ENCODE measurements around the gene MAP3K7.

The MAP3K7 gene

GRCh38 chr6:90516074-90516660, 70.7 kb downstream of the MAP3K7 start:
- Histone ChIP-seq H3K9ac (ENCODE audit: low read length) (no peak overlapping the region), H3K27ac (ENCODE audit: low read depth, low read length) (no peak overlapping the region), H3K9me3 (ENCODE audit: low read length) (no peaks in the 10 kb centered on the region), H3K4me3 (ENCODE audit: low read depth in 1 of 2, low read length in 2 of 2) (no peak overlapping the region), H3K36me3 (ENCODE audit: insufficient read depth, low read length) (peaks cover 34% of the 10 kb centered on the region), H3K27me3 (ENCODE audit: control insufficient read depth in 1 of 2, insufficient read depth in 2 of 2, low read length in 2 of 2) (no peaks in the 10 kb centered on the region), H3K4me1 (ENCODE audit: insufficient read depth, low read length) (no peaks in the 10 kb centered on the region)

- Histone ChIP-seq H3K4me3 (ENCODE audit: low read depth in 1 of 2, low read length in 2 of 2) (no peak overlapping the region), H3K27me3 (ENCODE audit: control insufficient read depth in 1 of 2, insufficient read depth in 2 of 2, low read length in 2 of 2) (no peaks in the 10 kb centered on the region), H3K27ac (ENCODE audit: low read depth, low read length) (no peak overlapping the region), H3K4me1 (ENCODE audit: insufficient read depth, low read length) (no peaks in the 10 kb centered on the region), H3K9me3 (ENCODE audit: low read length) (no peaks in the 10 kb centered on the region), H3K9ac (ENCODE audit: low read length) (no peak overlapping the region), H3K36me3 (ENCODE audit: insufficient read depth, low read length) (peaks cover 29% of the 10 kb centered on the region)
Measured at GRCh38 chr6:90514496-90514895, 72.4 kb downstream of the MAP3K7 start.

GRCh38 chr6:90508753-90509152, 78.1 kb downstream of the MAP3K7 start:
- H3K9me3 ChIP-seq (ENCODE audit: low read length), result no peaks in the 10 kb centered on the region
- H3K27ac ChIP-seq (ENCODE audit: low read depth, low read length), result no peak overlapping the region
- H3K9ac ChIP-seq (ENCODE audit: low read length), result no peak overlapping the region
- H3K4me3 ChIP-seq (ENCODE audit: low read depth in 1 of 2, low read length in 2 of 2), result no peak overlapping the region
- H3K27me3 ChIP-seq (ENCODE audit: control insufficient read depth in 1 of 2, insufficient read depth in 2 of 2, low read length in 2 of 2), result no peaks in the 10 kb centered on the region
- peaks cover 6% of the 10 kb centered on the region for H3K36me3 ChIP-seq (ENCODE audit: insufficient read depth, low read length)
- H3K4me1 ChIP-seq (ENCODE audit: insufficient read depth, low read length), result no peaks in the 10 kb centered on the region

GRCh38 chr6:90502866-90503407, 83.9 kb downstream of the MAP3K7 start:
- Histone ChIP-seq H3K9ac (ENCODE audit: low read length) (no peak overlapping the region), H3K27ac (ENCODE audit: low read depth, low read length) (no peak overlapping the region), H3K27me3 (ENCODE audit: control insufficient read depth in 1 of 2, insufficient read depth in 2 of 2, low read length in 2 of 2) (no peaks in the 10 kb centered on the region), H3K36me3 (ENCODE audit: insufficient read depth, low read length) (no peaks in the 10 kb centered on the region), H3K9me3 (ENCODE audit: low read length) (no peaks in the 10 kb centered on the region), H3K4me1 (ENCODE audit: insufficient read depth, low read length) (no peaks in the 10 kb centered on the region), H3K4me3 (ENCODE audit: low read depth in 1 of 2, low read length in 2 of 2) (no peak overlapping the region)

- no peak overlapping the region for H3K4me3 ChIP-seq (ENCODE audit: low read depth in 1 of 2, low read length in 2 of 2)
- H3K27me3 ChIP-seq (ENCODE audit: control insufficient read depth in 1 of 2, insufficient read depth in 2 of 2, low read length in 2 of 2), result no peaks in the 10 kb centered on the region
- H3K4me1 ChIP-seq (ENCODE audit: insufficient read depth, low read length), result no peaks in the 10 kb centered on the region
- H3K36me3 ChIP-seq (ENCODE audit: insufficient read depth, low read length), result no peaks in the 10 kb centered on the region
- H3K27ac ChIP-seq (ENCODE audit: low read depth, low read length), result no peak overlapping the region
- H3K9ac ChIP-seq (ENCODE audit: low read length), result no peak overlapping the region
- H3K9me3 ChIP-seq (ENCODE audit: low read length), result no peaks in the 10 kb centered on the region
Measured at GRCh38 chr6:90502381-90502780, 84.5 kb downstream of the MAP3K7 start.

GRCh38 chr6:90500458-90500857, 86.4 kb downstream of the MAP3K7 start:
- H3K27ac ChIP-seq (ENCODE audit: low read depth, low read length), result no peak overlapping the region

GRCh38 chr6:90497411-90497810, 89.5 kb downstream of the MAP3K7 start:
- Histone ChIP-seq H3K4me1 (ENCODE audit: insufficient read depth, low read length) (no peaks in the 10 kb centered on the region), H3K27ac (ENCODE audit: low read depth, low read length) (no peak overlapping the region), H3K9ac (ENCODE audit: low read length) (no peak overlapping the region), H3K9me3 (ENCODE audit: low read length) (no peaks in the 10 kb centered on the region), H3K4me3 (ENCODE audit: low read depth in 1 of 2, low read length in 2 of 2) (no peak overlapping the region), H3K36me3 (ENCODE audit: insufficient read depth, low read length) (no peaks in the 10 kb centered on the region), H3K27me3 (ENCODE audit: control insufficient read depth in 1 of 2, insufficient read depth in 2 of 2, low read length in 2 of 2) (no peaks in the 10 kb centered on the region)

More at GRCh38 chr6:90500458-90500857, 86.4 kb downstream of the MAP3K7 start:
- no peaks in the 10 kb centered on the region for H3K27me3 ChIP-seq (ENCODE audit: control insufficient read depth in 1 of 2, insufficient read depth in 2 of 2, low read length in 2 of 2)
- H3K4me1 ChIP-seq (ENCODE audit: insufficient read depth, low read length), result no peaks in the 10 kb centered on the region
- no peak overlapping the region for H3K4me3 ChIP-seq (ENCODE audit: low read depth in 1 of 2, low read length in 2 of 2)
- H3K9me3 ChIP-seq (ENCODE audit: low read length), result no peaks in the 10 kb centered on the region
- H3K36me3 ChIP-seq (ENCODE audit: insufficient read depth, low read length), result no peaks in the 10 kb centered on the region
- H3K9ac ChIP-seq (ENCODE audit: low read length), result no peak overlapping the region

- no peak overlapping the region for H3K4me3 ChIP-seq (ENCODE audit: low read depth in 1 of 2, low read length in 2 of 2)
- H3K36me3 ChIP-seq (ENCODE audit: insufficient read depth, low read length), result no peaks in the 10 kb centered on the region
- no peak overlapping the region for H3K9ac ChIP-seq (ENCODE audit: low read length)
- no peak overlapping the region for H3K27ac ChIP-seq (ENCODE audit: low read depth, low read length)
- H3K27me3 ChIP-seq (ENCODE audit: control insufficient read depth in 1 of 2, insufficient read depth in 2 of 2, low read length in 2 of 2), result no peaks in the 10 kb centered on the region
- H3K4me1 ChIP-seq (ENCODE audit: insufficient read depth, low read length), result no peaks in the 10 kb centered on the region
- no peaks in the 10 kb centered on the region for H3K9me3 ChIP-seq (ENCODE audit: low read length)
Measured at GRCh38 chr6:90496258-90497016, 90.4 kb downstream of the MAP3K7 start.

- no peak overlapping the region for H3K4me3 ChIP-seq (ENCODE audit: low read depth in 1 of 2, low read length in 2 of 2)
- H3K9me3 ChIP-seq (ENCODE audit: low read length), result no peaks in the 10 kb centered on the region
- H3K4me1 ChIP-seq (ENCODE audit: insufficient read depth, low read length), result no peaks in the 10 kb centered on the region
- no peak overlapping the region for H3K9ac ChIP-seq (ENCODE audit: low read length)
- H3K27me3 ChIP-seq (ENCODE audit: control insufficient read depth in 1 of 2, insufficient read depth in 2 of 2, low read length in 2 of 2), result no peaks in the 10 kb centered on the region
- H3K36me3 ChIP-seq (ENCODE audit: insufficient read depth, low read length), result no peaks in the 10 kb centered on the region
- no peak overlapping the region for H3K27ac ChIP-seq (ENCODE audit: low read depth, low read length)
Measured at GRCh38 chr6:90495216-90495817, 91.6 kb downstream of the MAP3K7 start.

- H3K9me3 ChIP-seq (ENCODE audit: low read length), result no peaks in the 10 kb centered on the region
Measured at GRCh38 chr6:90494067-90494780, 92.6 kb downstream of the MAP3K7 start.

GRCh38 chr6:90493332-90493731, 93.5 kb downstream of the MAP3K7 start:
- no peaks in the 10 kb centered on the region for H3K27me3 ChIP-seq (ENCODE audit: control insufficient read depth in 1 of 2, insufficient read depth in 2 of 2, low read length in 2 of 2)
- no peak overlapping the region for H3K9ac ChIP-seq (ENCODE audit: low read length)
- no peak overlapping the region for H3K27ac ChIP-seq (ENCODE audit: low read depth, low read length)
- H3K36me3 ChIP-seq (ENCODE audit: insufficient read depth, low read length), result no peaks in the 10 kb centered on the region
- no peaks in the 10 kb centered on the region for H3K4me1 ChIP-seq (ENCODE audit: insufficient read depth, low read length)
- H3K9me3 ChIP-seq (ENCODE audit: low read length), result no peaks in the 10 kb centered on the region
- H3K4me3 ChIP-seq (ENCODE audit: low read depth in 1 of 2, low read length in 2 of 2), result no peak overlapping the region

More at GRCh38 chr6:90494067-90494780, 92.6 kb downstream of the MAP3K7 start:
- Histone ChIP-seq H3K9ac (ENCODE audit: low read length) (no peak overlapping the region), H3K4me1 (ENCODE audit: insufficient read depth, low read length) (no peaks in the 10 kb centered on the region), H3K27ac (ENCODE audit: low read depth, low read length) (no peak overlapping the region), H3K27me3 (ENCODE audit: control insufficient read depth in 1 of 2, insufficient read depth in 2 of 2, low read length in 2 of 2) (no peaks in the 10 kb centered on the region), H3K4me3 (ENCODE audit: low read depth in 1 of 2, low read length in 2 of 2) (no peak overlapping the region), H3K36me3 (ENCODE audit: insufficient read depth, low read length) (no peaks in the 10 kb centered on the region)

Measured in muscle layer of colon (tissue), 2 donors.